Lower leg skin (tissue), 3 donors: ENCODE data around the gene SNRNP35.

ENCODE experiments used
- CTCF ChIP-seq, 3 donors: fragments of 450-650 bp; IDR thresholded peaks; one replicate each; pipeline ENCODE4 v1.5.1; 2016; ENCODE audit warnings: antibody characterized with exemption in 3 of 3, mild to moderate bottlenecking in 3 of 3, moderate library complexity in 2 of 3
- POLR2A ChIP-seq, 2 donors: fragments of 450-650 bp; IDR thresholded peaks; one replicate each; pipeline ENCODE4 v1.6.1; 2016 to 2017; ENCODE audit warnings: antibody characterized with exemption in 2 of 2, mild to moderate bottlenecking in 1 of 2, moderate library complexity in 1 of 2

DNA sequence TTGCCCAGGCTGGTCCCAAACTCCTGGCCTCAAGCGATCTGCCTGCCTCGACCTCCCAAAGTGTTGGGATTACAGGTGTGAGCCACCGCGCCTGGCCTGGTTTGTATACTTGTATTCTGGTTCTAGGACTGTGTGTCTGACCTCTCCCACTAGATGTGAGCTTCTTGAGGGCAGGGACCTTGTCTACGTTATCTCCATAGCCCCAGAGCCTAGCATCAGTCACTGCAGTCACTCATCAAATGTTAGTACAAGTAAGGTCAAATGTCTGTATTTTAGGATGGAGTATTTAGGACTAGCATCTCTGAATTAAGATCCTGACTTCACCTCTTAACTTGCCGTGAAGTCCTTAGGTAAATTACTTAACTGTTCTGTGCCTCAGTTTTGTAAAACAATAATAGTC is 24.3 kb upstream of the SNRNP35 start:
- TF ChIP-seq CTCF (IDR thresholded peaks at IDR 0.05) (no peak), POLR2A (IDR thresholded peaks at IDR 0.05) (no peak)
